GM13976 (cell line): ENCODE results near the gene SLC10A4.
"Not testable (repeated sequence)": the region's sequence is repeated elsewhere in the genome, so short reads cannot be mapped to it uniquely, and the experiment has no call there.

ENCODE experiments used
- DNase-seq: peaks from one replicate; pipeline ENCODE4 v3.0.0; 2012; ENCODE audit warnings: low spot score
- CTCF ChIP-seq: IDR thresholded peaks from 2 replicates; pipeline ENCODE4 v1.5.1; 2012; ENCODE audit warnings: borderline replicate concordance, mild to moderate bottlenecking; ENCODE audit not compliant: insufficient read depth; ENCODE audit errors: extremely low read depth, missing control alignments, control extremely low read depth
- in situ Hi-C: fragments of 300-500 bp; cut with MboI; formaldehyde crosslinking; loops from one replicate; pipeline ENCODE4 v1.12.0; 2022; ENCODE audit warnings: low sequenced_read_pairs, mixed read lengths, inconsistent platforms; ENCODE audit not compliant: unreplicated experiment

SLC10A4 gene

GRCh38 chr4:48450740-48451139 lies 32.4 kb upstream of the SLC10A4 start:
- no peak for TF ChIP-seq CTCF
- no peak for DNase-seq
- in situ Hi-C loops: no loop called here

- DNase-seq, in situ Hi-C loops: not testable (repeated sequence)
Measured at GRCh38 chr4:48451656-48452055, 31.5 kb upstream of the SLC10A4 start.

- no peak for TF ChIP-seq CTCF
- no peak for DNase-seq
- in situ Hi-C loops: no loop called here
Measured at GRCh38 chr4:48454591-48454990, 28.6 kb upstream of the SLC10A4 start.

- no peak for TF ChIP-seq CTCF
- in situ Hi-C loops: no loop called here
- DNase-seq: no peak
Measured at GRCh38 chr4:48461000-48461399, 22.1 kb upstream of the SLC10A4 start.

- TF ChIP-seq CTCF: no peak
- in situ Hi-C loops: no loop called here
- DNase-seq: no peak
Measured at GRCh38 chr4:48462363-48462762, 20.8 kb upstream of the SLC10A4 start.

- no peak for TF ChIP-seq CTCF
- no peak for DNase-seq
- in situ Hi-C loops: no loop called here
Measured at GRCh38 chr4:48467442-48467841, 15.7 kb upstream of the SLC10A4 start.

GRCh38 chr4:48467891-48468290 lies 15.3 kb upstream of the SLC10A4 start:
- no peak for TF ChIP-seq CTCF
- no peak for DNase-seq
- in situ Hi-C loops: no loop called here
